CD8-positive, alpha-beta memory T cell (primary cell): Measurements from ENCODE around the gene MTF2. TPM values are rescaled to one million over a fixed set of nuclear protein-coding genes. Genes with fewer than 3 reads are reported as not detected.

ENCODE experiments used
- CTCF ChIA-PET: fragments of 350-600 bp; sonication (Branson Sonifier 250); formaldehyde crosslinking; loops from one replicate; lab custom pipeline; 2021; ENCODE audit warnings: antibody characterized with exemption; lab: Charles Lee
- POLR2A ChIA-PET: fragments of 350-600 bp; sonication (Branson Sonifier 250); formaldehyde crosslinking; loops from one replicate; lab custom pipeline; 2021; ENCODE audit warnings: antibody characterized with exemption; lab: Charles Lee
- DNase-seq, 5 donors: peaks; one replicate each; pipeline versions ENCODE4 v3.0.0 to v3.0.0-alpha.2; 2020 to 2022; ENCODE audit warnings: mixed read lengths in 1 of 5
- H3K27ac ChIP-seq: one replicate; pipeline ENCODE4 v1.7.0; 2013; ENCODE audit warnings: low read depth, mild to moderate bottlenecking, low read length, moderate library complexity
- H3K27me3 ChIP-seq: 2 replicates; pipeline ENCODE4 v1.7.0; 2013; ENCODE audit warnings: low read length, mild to moderate bottlenecking; ENCODE audit not compliant: insufficient read depth, poor library complexity, severe bottlenecking
- H3K36me3 ChIP-seq: 2 replicates; pipeline ENCODE4 v1.7.0; 2013; ENCODE audit warnings: mild to moderate bottlenecking, low read length, moderate library complexity; ENCODE audit not compliant: insufficient read depth
- H3K4me1 ChIP-seq: 2 replicates; pipeline ENCODE4 v1.7.0; 2013; ENCODE audit warnings: mild to moderate bottlenecking, low read length, moderate library complexity; ENCODE audit not compliant: insufficient read depth
- H3K4me3 ChIP-seq: 2 replicates; pipeline ENCODE4 v1.7.0; 2013; ENCODE audit warnings: mild to moderate bottlenecking, low read length
- H3K9me3 ChIP-seq: 2 replicates; pipeline ENCODE4 v1.7.0; 2013; ENCODE audit warnings: mild to moderate bottlenecking, low read length
- H3K27ac Mint-ChIP-seq, 8 donors: one replicate each; pipeline ENCODE4 v1.8.0; 2020 to 2021; ENCODE audit warnings: mixed read lengths in 8 of 8, mild to moderate bottlenecking in 6 of 8, inconsistent platforms in 3 of 8, moderate library complexity in 3 of 8
- H3K27me3 Mint-ChIP-seq, 2 donors: one replicate each; pipeline ENCODE4 v1.8.0; 2020 to 2021; ENCODE audit warnings: mixed read lengths in 2 of 2, mild to moderate bottlenecking in 1 of 2, moderate library complexity in 1 of 2
- H3K36me3 Mint-ChIP-seq, 3 donors: one replicate each; pipeline ENCODE4 v1.8.0; 2020 to 2021; ENCODE audit warnings: mixed read lengths in 3 of 3, inconsistent platforms in 1 of 3, mild to moderate bottlenecking in 1 of 3
- H3K4me1 Mint-ChIP-seq, 3 donors: one replicate each; pipeline ENCODE4 v1.8.0; 2020 to 2021; ENCODE audit warnings: mixed read lengths in 3 of 3, inconsistent platforms in 1 of 3, mild to moderate bottlenecking in 1 of 3
- H3K4me3 Mint-ChIP-seq, 7 donors: one replicate each; pipeline ENCODE4 v1.8.0; 2020 to 2021; ENCODE audit warnings: mixed read lengths in 7 of 7, mild to moderate bottlenecking in 6 of 7, moderate library complexity in 4 of 7, inconsistent platforms in 2 of 7
- H3K9me3 Mint-ChIP-seq, 5 donors: one replicate each; pipeline ENCODE4 v1.8.0; 2020 to 2022; ENCODE audit warnings: mixed read lengths in 5 of 5, mild to moderate bottlenecking in 3 of 5, moderate library complexity in 2 of 5, inconsistent platforms in 1 of 5
- polyA plus RNA-seq: library from polyadenylated mRNA; unstranded; fragments of 300-500 nt; fragmentation: Illumina TruSeq; gene quantifications from one replicate; pipeline ENCODE4 v1.2.3, GENCODE V29; 2021
- total RNA-seq, 2 experiments: library from RNA; stranded (reverse); gene quantifications; one replicate each; pipeline ENCODE4 v1.2.3, GENCODE V29; 2021

The MTF2 gene
- total and polyA plus RNA-seq, 3 experiments from 2014 or later: 42.1 to 66.7 (median 43.4) TPM

DNA sequence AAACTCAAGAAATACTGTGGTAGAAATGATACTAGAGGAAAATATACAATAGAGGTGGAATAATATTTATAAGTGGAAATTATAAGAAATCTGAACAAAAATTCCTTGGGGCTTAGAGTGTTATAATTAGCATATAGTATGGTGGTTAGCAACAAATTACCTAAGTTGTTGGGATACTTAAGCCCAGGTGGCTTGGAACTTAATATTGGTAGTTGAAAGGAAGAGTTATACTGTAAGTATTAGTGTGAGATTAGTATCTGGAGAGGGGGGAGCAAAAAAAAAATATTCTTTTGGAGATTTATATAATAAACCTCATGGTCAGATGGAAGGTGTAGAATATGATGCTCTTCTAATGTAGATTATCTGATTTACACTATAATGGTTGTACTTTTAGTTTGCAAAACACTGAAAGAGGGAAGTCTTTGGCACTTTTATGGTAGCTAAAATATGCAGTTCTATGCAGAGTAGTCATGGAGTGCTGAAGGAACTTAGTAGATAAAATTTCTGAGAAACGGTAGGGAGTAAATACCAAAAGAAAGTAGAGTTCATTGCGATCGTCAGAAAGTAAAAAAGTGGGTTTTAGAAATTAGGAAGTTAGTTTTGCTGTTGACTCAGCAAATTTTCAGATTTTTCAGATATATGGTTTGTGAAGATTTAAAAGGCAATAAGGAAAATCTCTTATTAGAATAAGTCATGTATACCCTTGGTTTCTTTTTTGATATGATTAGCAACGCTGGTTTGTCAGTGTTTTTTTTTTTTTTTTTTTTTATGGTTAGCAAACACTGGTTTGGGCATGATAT lies 45.7 kb downstream of the MTF2 start:
- DNase-seq: no peak

DNA sequence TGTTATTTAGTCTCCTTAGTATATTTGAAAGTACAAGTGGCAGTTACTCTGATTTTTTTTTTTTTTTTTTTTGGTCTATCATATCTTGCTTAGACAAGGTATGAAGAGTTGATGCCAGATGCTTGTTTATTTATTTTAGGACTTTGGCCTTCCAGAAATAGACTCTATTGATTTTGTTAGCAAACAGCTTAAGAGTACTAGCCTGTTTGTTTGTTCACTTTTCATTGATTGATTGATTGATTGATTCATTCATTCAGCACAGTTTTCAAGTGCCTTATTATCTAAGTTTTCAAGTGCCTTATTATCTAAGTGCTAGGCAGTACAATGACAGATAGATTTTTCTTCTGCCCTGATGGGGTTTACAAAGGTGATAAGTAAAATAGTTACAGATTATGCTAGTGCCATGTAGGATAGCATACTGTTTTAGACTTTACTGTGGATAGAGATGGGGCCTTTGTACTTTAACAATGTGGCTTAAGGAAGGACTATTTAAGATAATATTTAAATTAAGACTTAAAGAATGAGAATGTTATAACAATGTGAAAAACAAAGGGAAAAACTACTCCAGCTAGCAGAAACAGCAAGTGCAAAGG lies 50.5 kb downstream of the MTF2 start:
- no peak overlapping the region for H3K27ac ChIP-seq
- peaks cover 25% of the 10 kb centered on the region for H3K36me3 ChIP-seq
- H3K4me3 ChIP-seq: no peak overlapping the region
- DNase-seq: no peak
- peaks cover 0 to 41% (median 4%) of the 10 kb centered on the region in 3 donors for H3K36me3 Mint-ChIP-seq
- no peak overlapping the region for H3K4me3 Mint-ChIP-seq
- H3K9me3 Mint-ChIP-seq: no peaks in the 10 kb centered on the region
- H3K27ac Mint-ChIP-seq: peak overlapping the region in 1 of 8 donors; percentile 24
- no peaks in the 10 kb centered on the region for H3K27me3 ChIP-seq
- no peaks in the 10 kb centered on the region for H3K27me3 Mint-ChIP-seq
- no peaks in the 10 kb centered on the region for H3K9me3 ChIP-seq
- POLR2A ChIA-PET: no interaction called here
- peaks cover 3 to 9% (median 6%) of the 10 kb centered on the region in 3 donors for H3K4me1 Mint-ChIP-seq
- CTCF ChIA-PET: no interaction called here
- no peaks in the 10 kb centered on the region for H3K4me1 ChIP-seq

More for the DNA sequence above, 45.7 kb downstream of the MTF2 start:
- Mint-ChIP-seq H3K4me1 (peaks cover 7 to 22% (median 9%) of the 10 kb centered on the region in 3 donors), H3K4me3 (no peak overlapping the region), H3K27me3 (no peaks in the 10 kb centered on the region), H3K9me3 (no peaks in the 10 kb centered on the region), H3K36me3 (peaks cover 0 to 54% (median 12%) of the 10 kb centered on the region in 3 donors), H3K27ac (peak overlapping the region in 3 of 8 donors; percentile 28 to 52 (median 36))
- H3K4me3 ChIP-seq: no peak overlapping the region
- H3K4me1 ChIP-seq: no peaks in the 10 kb centered on the region
- H3K36me3 ChIP-seq: peaks cover 17% of the 10 kb centered on the region
- peak overlapping the region; percentile 4 for H3K27ac ChIP-seq
- no peaks in the 10 kb centered on the region for H3K9me3 ChIP-seq
- ChIA-PET CTCF (no interaction called here), POLR2A (no interaction called here)
- H3K27me3 ChIP-seq: no peaks in the 10 kb centered on the region

DNA sequence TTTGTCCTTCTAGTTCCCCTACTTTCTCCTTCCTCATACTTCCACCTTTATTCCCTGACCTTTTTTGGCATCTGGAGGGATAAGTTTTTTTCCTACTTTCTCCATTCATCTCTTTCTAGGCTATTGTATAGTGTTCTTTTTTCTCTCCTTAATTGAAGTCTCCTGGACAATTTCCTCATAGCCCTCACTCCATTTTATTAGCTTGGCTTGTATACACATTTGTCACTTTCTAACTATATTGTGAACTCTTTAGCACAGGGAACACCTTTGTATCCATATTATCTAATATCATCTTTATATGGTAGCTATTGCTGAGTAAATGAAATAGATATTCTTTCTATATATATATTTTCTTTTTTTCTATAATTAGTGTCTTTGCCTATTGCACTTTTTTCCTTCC lies 53.6 kb downstream of the MTF2 start:
- H3K4me3 Mint-ChIP-seq: no peak overlapping the region
- H3K9me3 Mint-ChIP-seq: no peaks in the 10 kb centered on the region
- H3K4me3 ChIP-seq: no peak overlapping the region
- H3K4me1 ChIP-seq: no peaks in the 10 kb centered on the region
- no peaks in the 10 kb centered on the region for H3K27me3 Mint-ChIP-seq
- peaks cover 25% of the 10 kb centered on the region for H3K36me3 ChIP-seq
- H3K36me3 Mint-ChIP-seq: peaks cover 4 to 47% (median 14%) of the 10 kb centered on the region in 3 donors
- H3K27ac Mint-ChIP-seq: no peak overlapping the region
- H3K27me3 ChIP-seq: no peaks in the 10 kb centered on the region
- POLR2A ChIA-PET: no interaction called here
- H3K9me3 ChIP-seq: no peaks in the 10 kb centered on the region
- H3K27ac ChIP-seq: no peak overlapping the region
- no peak for DNase-seq
- H3K4me1 Mint-ChIP-seq: peaks cover 0 to 2% (median under 1%) of the 10 kb centered on the region in 3 donors
- CTCF ChIA-PET: interaction anchor here (0.6 to 1.3 kb wide), 2 partner anchors 13 to 762 kb away, joined by 3 to 4 read pairs; no protein-coding TSS in a partner anchor

DNA sequence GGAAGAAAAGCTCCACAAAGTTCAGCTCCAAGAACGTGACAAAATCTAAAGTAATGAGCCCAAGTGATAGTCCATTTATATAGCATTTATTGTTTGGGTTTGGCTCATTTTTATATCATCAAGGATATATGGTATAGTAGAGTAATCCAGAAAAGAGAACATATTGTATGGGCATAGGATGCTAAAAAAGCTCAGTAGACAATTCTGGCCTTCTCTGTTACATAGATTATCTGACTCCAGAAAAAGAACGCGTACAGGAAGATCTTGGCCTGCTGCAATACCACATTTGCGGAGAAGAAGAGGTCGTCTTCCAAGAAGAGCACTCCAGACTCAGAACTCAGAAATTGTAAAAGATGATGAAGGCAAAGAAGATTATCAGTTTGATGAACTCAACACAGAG lies 57.4 kb downstream of the MTF2 start:
- no peak overlapping the region for H3K4me3 ChIP-seq
- H3K4me1 ChIP-seq: no peaks in the 10 kb centered on the region
- H3K27me3 ChIP-seq: no peaks in the 10 kb centered on the region
- no peak for DNase-seq
- no peaks in the 10 kb centered on the region for H3K9me3 Mint-ChIP-seq
- H3K27ac Mint-ChIP-seq: peak overlapping the region in 1 of 8 donors; percentile 43
- ChIA-PET CTCF (no interaction called here), POLR2A (no interaction called here)
- no peaks in the 10 kb centered on the region for H3K9me3 ChIP-seq
- peaks cover 25% of the 10 kb centered on the region for H3K36me3 ChIP-seq
- no peak overlapping the region for H3K4me3 Mint-ChIP-seq
- H3K36me3 Mint-ChIP-seq: peaks cover 4 to 58% (median 20%) of the 10 kb centered on the region in 3 donors
- no peak overlapping the region for H3K27ac ChIP-seq
- H3K4me1 Mint-ChIP-seq: peaks cover 0 to 4% (median 2%) of the 10 kb centered on the region in 3 donors
- H3K27me3 Mint-ChIP-seq: no peaks in the 10 kb centered on the region

GRCh38 chr1:93137604-93138292 lies 58.7 kb downstream of the MTF2 start:
- Histone ChIP-seq H3K27ac (no peak overlapping the region), H3K36me3 (peaks cover 21% of the 10 kb centered on the region), H3K4me3 (no peak overlapping the region), H3K27me3 (no peaks in the 10 kb centered on the region), H3K4me1 (no peaks in the 10 kb centered on the region), H3K9me3 (no peaks in the 10 kb centered on the region)
- CTCF ChIA-PET: interaction anchor here (1.0 kb wide), 1 partner anchor 114 kb away, joined by 3 read pairs; no protein-coding TSS in a partner anchor
- Mint-ChIP-seq H3K27me3 (no peaks in the 10 kb centered on the region), H3K4me1 (peaks cover 0 to 7% (median 2%) of the 10 kb centered on the region in 3 donors), H3K27ac (peak overlapping the region in 1 of 8 donors; percentile 46), H3K9me3 (no peaks in the 10 kb centered on the region), H3K4me3 (no peak overlapping the region), H3K36me3 (peaks cover 4 to 60% (median 20%) of the 10 kb centered on the region in 3 donors)
- no peak for DNase-seq
- POLR2A ChIA-PET: no interaction called here

DNA sequence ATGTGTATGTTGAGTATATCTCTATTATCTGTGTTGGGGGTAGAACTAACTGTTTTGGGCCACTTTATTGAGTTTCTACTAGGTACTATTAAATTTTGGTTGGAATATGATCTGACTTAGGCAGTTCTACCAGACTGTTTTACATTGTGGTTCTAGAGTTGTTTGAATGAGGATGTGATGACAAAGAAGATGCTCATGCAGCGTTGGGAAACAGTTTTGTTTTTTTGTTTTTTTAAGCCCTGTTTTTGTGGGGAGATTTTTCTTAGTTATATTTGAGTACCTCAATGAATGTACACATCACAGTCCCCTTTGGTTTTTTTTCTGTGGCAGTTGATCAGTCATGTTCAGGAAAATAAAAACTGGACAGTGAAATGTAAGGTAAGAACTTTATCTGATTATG lies 61.0 kb downstream of the MTF2 start:
- no peaks in the 10 kb centered on the region for H3K9me3 ChIP-seq
- H3K27ac Mint-ChIP-seq: peak overlapping the region in 3 of 8 donors; percentile 8 to 65 (median 30)
- H3K9me3 Mint-ChIP-seq: no peaks in the 10 kb centered on the region
- no peak overlapping the region for H3K4me3 Mint-ChIP-seq
- peaks cover 4 to 48% (median 20%) of the 10 kb centered on the region in 3 donors for H3K36me3 Mint-ChIP-seq
- no peaks in the 10 kb centered on the region for H3K4me1 ChIP-seq
- H3K27ac ChIP-seq: no peak overlapping the region
- no peaks in the 10 kb centered on the region for H3K27me3 ChIP-seq
- no peak overlapping the region for H3K4me3 ChIP-seq
- CTCF ChIA-PET: interaction anchor here (0.7 kb wide), 1 partner anchor 33 kb away, joined by 3 read pairs; no protein-coding TSS in a partner anchor
- no peak for DNase-seq
- H3K36me3 ChIP-seq: peaks cover 9% of the 10 kb centered on the region
- H3K27me3 Mint-ChIP-seq: no peaks in the 10 kb centered on the region
- POLR2A ChIA-PET: interaction anchor here (0.7 kb wide), 1 partner anchor 17 kb away, joined by 6 read pairs; no protein-coding TSS in a partner anchor
- H3K4me1 Mint-ChIP-seq: peaks cover 0 to 7% (median 4%) of the 10 kb centered on the region in 3 donors

- H3K36me3 Mint-ChIP-seq: peaks cover 0 to 28% (median 8%) of the 10 kb centered on the region in 3 donors
- H3K27ac Mint-ChIP-seq: peak overlapping the region in 4 of 8 donors; percentile 0 to 20 (median 9)
- Histone ChIP-seq H3K4me3 (no peak overlapping the region), H3K27ac (no peak overlapping the region), H3K9me3 (no peaks in the 10 kb centered on the region), H3K4me1 (no peaks in the 10 kb centered on the region), H3K36me3 (peaks cover 5% of the 10 kb centered on the region), H3K27me3 (no peaks in the 10 kb centered on the region)
- DNase-seq: no peak
- no peaks in the 10 kb centered on the region for H3K9me3 Mint-ChIP-seq
- H3K4me1 Mint-ChIP-seq: peaks cover 0 to 7% (median 1%) of the 10 kb centered on the region in 3 donors
- no peaks in the 10 kb centered on the region for H3K27me3 Mint-ChIP-seq
- ChIA-PET CTCF (no interaction called here), POLR2A (no interaction called here)
- no peak overlapping the region for H3K4me3 Mint-ChIP-seq
Observed at GRCh38 chr1:93142161-93142560, 63.1 kb downstream of the MTF2 start.
